GM12801 (cell line): Measurements from ENCODE around the gene FCN3.

Experiments
- CTCF ChIP-seq: IDR thresholded peaks from one replicate; pipeline ENCODE4 v1.5.1; 2011; ENCODE audit warnings: control low read depth; ENCODE audit not compliant: insufficient read length; ENCODE audit errors: extremely low read depth

The FCN3 gene

GRCh38 chr1:27345272-27345671, 29.4 kb downstream of the FCN3 start:
- no peak for TF ChIP-seq CTCF

- no peak for TF ChIP-seq CTCF
These were observed 31.0 kb downstream of the FCN3 start for GRCh38 chr1:27343639-27344025.

- TF ChIP-seq CTCF, result no peak
These were observed 31.6 kb downstream of the FCN3 start for GRCh38 chr1:27342778-27343638.

- TF ChIP-seq CTCF, result no peak
These were observed 32.2 kb downstream of the FCN3 start for GRCh38 chr1:27342391-27342777.

GRCh38 chr1:27341525-27342252, 32.9 kb downstream of the FCN3 start, which contains the start of gene SYTL1:
SYTL1 (plus strand) TSS chr1:27342022; CDS start chr1:27345335, 3,313 bp downstream.
- no peak for TF ChIP-seq CTCF

- TF ChIP-seq CTCF, result no peak
These were observed 35.4 kb downstream of the FCN3 start for GRCh38 chr1:27339213-27339612.

- no peak for TF ChIP-seq CTCF
These were observed 35.9 kb downstream of the FCN3 start for GRCh38 chr1:27338751-27339150.
